ENCODE measurements around the gene NRXN2. TPM values are rescaled to one million over a fixed set of nuclear protein-coding genes. Genes with fewer than 3 reads are reported as not detected.

Gene NRXN2
- total and polyA plus RNA-seq, 2 of the 13 experiments (the other 11 are each of a cell fraction or from before 2014, with no cell fraction given), result not detected

DNA sequence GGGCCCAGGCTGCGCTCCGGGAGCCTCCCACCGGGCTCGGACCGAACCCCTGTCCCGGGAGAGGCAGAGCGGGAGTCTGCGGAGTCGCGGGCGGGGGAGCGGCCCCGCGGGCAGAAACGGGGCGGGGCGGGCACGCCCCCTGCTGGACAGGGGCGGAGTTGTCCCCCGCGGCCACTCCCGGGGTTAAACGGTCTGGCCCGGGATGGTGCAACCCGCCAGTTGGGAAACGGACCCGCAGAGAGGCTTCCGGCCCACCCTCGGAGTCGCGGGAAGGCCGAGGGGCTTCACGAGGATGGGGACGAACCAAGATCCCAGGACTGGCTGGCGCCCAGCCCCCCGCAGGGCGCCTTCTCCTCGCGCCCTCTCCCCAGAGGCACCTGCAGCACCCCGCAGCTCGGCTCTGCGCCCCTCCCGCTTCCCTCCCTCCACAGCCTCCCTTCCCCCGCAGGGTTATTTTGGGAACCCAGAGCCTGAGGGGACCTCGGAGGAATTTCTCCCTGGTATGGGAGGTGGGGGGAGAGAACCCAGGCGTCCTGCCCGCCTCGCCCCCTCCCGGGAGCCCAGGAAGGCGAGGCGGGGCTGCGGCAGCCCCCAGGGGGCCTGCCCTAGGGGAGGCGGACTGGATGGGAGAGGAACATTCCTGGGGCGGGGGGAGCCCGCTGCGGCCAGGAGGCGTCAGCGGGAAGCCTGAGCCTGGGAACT lies 20.0 kb upstream of the NRXN2 start (continued):
- TF ChIP-seq, protein P1, sequence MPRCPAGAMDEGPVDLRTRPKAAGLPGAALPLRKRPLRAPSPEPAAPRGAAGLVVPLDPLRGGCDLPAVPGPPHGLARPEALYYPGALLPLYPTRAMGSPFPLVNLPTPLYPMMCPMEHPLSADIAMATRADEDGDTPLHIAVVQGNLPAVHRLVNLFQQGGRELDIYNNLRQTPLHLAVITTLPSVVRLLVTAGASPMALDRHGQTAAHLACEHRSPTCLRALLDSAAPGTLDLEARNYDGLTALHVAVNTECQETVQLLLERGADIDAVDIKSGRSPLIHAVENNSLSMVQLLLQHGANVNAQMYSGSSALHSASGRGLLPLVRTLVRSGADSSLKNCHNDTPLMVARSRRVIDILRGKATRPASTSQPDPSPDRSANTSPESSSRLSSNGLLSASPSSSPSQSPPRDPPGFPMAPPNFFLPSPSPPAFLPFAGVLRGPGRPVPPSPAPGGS (CRISPR knock-in tag; IDR thresholded peaks at IDR 0.05), result no peak
- TF ChIP-seq ERF (CRISPR knock-in tag; IDR thresholded peaks at IDR 0.05), result peak; percentile 63; the same call in 1 of the 2 replicates
- TF ChIP-seq SRSF1 (optimal IDR thresholded peaks at IDR 0.05; ENCODE audit: low read depth, low read length), result no peak
- TF ChIP-seq IRX3 (CRISPR knock-in tag; IDR thresholded peaks at IDR 0.05; ENCODE audit: borderline replicate concordance, low read depth), result no peak
- TF ChIP-seq ZNF224 (CRISPR knock-in tag; IDR thresholded peaks at IDR 0.05), result 0 out of 2 replicates have a peak, but pooled peaks have one; percentile 32
- TF ChIP-seq DNMT3B (CRISPR knock-in tag; conservative IDR thresholded peaks at IDR 0.05), result no peak
- TF ChIP-seq, protein P2, sequence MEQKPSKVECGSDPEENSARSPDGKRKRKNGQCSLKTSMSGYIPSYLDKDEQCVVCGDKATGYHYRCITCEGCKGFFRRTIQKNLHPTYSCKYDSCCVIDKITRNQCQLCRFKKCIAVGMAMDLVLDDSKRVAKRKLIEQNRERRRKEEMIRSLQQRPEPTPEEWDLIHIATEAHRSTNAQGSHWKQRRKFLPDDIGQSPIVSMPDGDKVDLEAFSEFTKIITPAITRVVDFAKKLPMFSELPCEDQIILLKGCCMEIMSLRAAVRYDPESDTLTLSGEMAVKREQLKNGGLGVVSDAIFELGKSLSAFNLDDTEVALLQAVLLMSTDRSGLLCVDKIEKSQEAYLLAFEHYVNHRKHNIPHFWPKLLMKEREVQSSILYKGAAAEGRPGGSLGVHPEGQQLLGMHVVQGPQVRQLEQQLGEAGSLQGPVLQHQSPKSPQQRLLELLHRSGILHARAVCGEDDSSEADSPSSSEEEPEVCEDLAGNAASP (CRISPR knock-in tag; IDR thresholded peaks at IDR 0.05; ENCODE audit: borderline replicate concordance), result no peak
- TF ChIP-seq, protein P3, sequence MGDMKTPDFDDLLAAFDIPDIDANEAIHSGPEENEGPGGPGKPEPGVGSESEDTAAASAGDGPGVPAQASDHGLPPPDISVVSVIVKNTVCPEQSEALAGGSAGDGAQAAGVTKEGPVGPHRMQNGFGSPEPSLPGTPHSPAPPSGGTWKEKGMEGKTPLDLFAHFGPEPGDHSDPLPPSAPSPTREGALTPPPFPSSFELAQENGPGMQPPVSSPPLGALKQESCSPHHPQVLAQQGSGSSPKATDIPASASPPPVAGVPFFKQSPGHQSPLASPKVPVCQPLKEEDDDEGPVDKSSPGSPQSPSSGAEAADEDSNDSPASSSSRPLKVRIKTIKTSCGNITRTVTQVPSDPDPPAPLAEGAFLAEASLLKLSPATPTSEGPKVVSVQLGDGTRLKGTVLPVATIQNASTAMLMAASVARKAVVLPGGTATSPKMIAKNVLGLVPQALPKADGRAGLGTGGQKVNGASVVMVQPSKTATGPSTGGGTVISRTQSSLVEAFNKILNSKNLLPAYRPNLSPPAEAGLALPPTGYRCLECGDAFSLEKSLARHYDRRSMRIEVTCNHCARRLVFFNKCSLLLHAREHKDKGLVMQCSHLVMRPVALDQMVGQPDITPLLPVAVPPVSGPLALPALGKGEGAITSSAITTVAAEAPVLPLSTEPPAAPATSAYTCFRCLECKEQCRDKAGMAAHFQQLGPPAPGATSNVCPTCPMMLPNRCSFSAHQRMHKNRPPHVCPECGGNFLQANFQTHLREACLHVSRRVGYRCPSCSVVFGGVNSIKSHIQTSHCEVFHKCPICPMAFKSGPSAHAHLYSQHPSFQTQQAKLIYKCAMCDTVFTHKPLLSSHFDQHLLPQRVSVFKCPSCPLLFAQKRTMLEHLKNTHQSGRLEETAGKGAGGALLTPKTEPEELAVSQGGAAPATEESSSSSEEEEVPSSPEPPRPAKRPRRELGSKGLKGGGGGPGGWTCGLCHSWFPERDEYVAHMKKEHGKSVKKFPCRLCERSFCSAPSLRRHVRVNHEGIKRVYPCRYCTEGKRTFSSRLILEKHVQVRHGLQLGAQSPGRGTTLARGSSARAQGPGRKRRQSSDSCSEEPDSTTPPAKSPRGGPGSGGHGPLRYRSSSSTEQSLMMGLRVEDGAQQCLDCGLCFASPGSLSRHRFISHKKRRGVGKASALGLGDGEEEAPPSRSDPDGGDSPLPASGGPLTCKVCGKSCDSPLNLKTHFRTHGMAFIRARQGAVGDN (CRISPR knock-in tag; IDR thresholded peaks at IDR 0.05), result peak; percentile 27
- TF ChIP-seq RBFOX2 (IDR thresholded peaks at IDR 0.05; ENCODE audit: low read depth, low read length), result no peak
- TF ChIP-seq, protein P4, sequence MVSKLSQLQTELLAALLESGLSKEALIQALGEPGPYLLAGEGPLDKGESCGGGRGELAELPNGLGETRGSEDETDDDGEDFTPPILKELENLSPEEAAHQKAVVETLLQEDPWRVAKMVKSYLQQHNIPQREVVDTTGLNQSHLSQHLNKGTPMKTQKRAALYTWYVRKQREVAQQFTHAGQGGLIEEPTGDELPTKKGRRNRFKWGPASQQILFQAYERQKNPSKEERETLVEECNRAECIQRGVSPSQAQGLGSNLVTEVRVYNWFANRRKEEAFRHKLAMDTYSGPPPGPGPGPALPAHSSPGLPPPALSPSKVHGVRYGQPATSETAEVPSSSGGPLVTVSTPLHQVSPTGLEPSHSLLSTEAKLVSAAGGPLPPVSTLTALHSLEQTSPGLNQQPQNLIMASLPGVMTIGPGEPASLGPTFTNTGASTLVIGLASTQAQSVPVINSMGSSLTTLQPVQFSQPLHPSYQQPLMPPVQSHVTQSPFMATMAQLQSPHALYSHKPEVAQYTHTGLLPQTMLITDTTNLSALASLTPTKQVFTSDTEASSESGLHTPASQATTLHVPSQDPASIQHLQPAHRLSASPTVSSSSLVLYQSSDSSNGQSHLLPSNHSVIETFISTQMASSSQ (IDR thresholded peaks at IDR 0.05; ENCODE audit: low read depth), result no peak
- TF ChIP-seq, protein P4 (CRISPR knock-in tag; IDR thresholded peaks at IDR 0.05; ENCODE audit: borderline replicate concordance), result no peak
- TF ChIP-seq, protein P5, sequence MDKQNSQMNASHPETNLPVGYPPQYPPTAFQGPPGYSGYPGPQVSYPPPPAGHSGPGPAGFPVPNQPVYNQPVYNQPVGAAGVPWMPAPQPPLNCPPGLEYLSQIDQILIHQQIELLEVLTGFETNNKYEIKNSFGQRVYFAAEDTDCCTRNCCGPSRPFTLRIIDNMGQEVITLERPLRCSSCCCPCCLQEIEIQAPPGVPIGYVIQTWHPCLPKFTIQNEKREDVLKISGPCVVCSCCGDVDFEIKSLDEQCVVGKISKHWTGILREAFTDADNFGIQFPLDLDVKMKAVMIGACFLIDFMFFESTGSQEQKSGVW (CRISPR knock-in tag; IDR thresholded peaks at IDR 0.05; ENCODE audit: borderline replicate concordance), result no peak
- TF ChIP-seq, protein P6, sequence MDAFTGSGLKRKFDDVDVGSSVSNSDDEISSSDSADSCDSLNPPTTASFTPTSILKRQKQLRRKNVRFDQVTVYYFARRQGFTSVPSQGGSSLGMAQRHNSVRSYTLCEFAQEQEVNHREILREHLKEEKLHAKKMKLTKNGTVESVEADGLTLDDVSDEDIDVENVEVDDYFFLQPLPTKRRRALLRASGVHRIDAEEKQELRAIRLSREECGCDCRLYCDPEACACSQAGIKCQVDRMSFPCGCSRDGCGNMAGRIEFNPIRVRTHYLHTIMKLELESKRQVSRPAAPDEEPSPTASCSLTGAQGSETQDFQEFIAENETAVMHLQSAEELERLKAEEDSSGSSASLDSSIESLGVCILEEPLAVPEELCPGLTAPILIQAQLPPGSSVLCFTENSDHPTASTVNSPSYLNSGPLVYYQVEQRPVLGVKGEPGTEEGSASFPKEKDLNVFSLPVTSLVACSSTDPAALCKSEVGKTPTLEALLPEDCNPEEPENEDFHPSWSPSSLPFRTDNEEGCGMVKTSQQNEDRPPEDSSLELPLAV (CRISPR knock-in tag; conservative IDR thresholded peaks at IDR 0.05; ENCODE audit: low read depth), result no peak
